Measurements from ENCODE around the gene LRBA. TPM values are rescaled to one million over a fixed set of nuclear protein-coding genes. Genes with fewer than 3 reads are reported as not detected.

LRBA gene
- total RNA-seq, 1 donor from 2014 or later = 54.0 TPM

- intact Hi-C loops (cut with micrococcal nuclease) = no loop called here
- H3K4me1 Mint-ChIP-seq = peaks cover 2% of the 10 kb centered on the region
- no peak overlapping the region for H3K27ac Mint-ChIP-seq
- DNase-seq = no peak
- no peaks in the 10 kb centered on the region for H3K9me3 Mint-ChIP-seq
- H3K27me3 Mint-ChIP-seq = no peaks in the 10 kb centered on the region
- H3K36me3 Mint-ChIP-seq (ENCODE audit: low read depth) = no peaks in the 10 kb centered on the region
- H3K4me3 Mint-ChIP-seq = no peak overlapping the region
These were observed 761.0 kb downstream of the LRBA start for GRCh38 chr4:150253965-150254630.

GRCh38 chr4:150253416-150253815 is 761.7 kb downstream of the LRBA start:
- no peak for DNase-seq
- H3K4me1 Mint-ChIP-seq = peaks cover 2% of the 10 kb centered on the region
- intact Hi-C loops (cut with micrococcal nuclease) = no loop called here
- H3K27ac Mint-ChIP-seq = no peak overlapping the region
- no peaks in the 10 kb centered on the region for H3K9me3 Mint-ChIP-seq
- no peaks in the 10 kb centered on the region for H3K36me3 Mint-ChIP-seq (ENCODE audit: low read depth)
- H3K27me3 Mint-ChIP-seq = no peaks in the 10 kb centered on the region
- H3K4me3 Mint-ChIP-seq = no peak overlapping the region

DNA sequence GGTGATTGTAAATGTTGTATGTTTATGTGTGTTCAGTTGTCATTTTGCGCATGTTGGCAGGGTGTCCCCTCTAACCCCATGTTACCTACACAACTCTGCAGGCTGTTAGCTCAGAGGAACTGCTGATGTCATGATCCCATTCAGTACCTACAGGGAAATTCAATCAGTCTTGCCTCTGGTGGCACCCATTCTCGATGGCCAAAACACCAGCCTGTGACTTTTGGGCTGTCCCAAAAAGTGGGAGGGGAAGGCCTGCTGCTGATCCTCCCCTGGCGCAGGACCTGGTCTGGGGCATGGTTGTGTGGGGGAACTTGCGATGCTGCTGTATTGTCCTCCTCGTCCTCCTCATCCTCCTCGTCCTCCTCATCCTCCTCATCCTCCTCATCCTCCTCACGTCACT is 762.3 kb downstream of the LRBA start:
- Mint-ChIP-seq H3K27me3 (no peaks in the 10 kb centered on the region), H3K4me1 (peaks cover 2% of the 10 kb centered on the region), H3K36me3 (ENCODE audit: low read depth) (no peaks in the 10 kb centered on the region), H3K9me3 (no peaks in the 10 kb centered on the region), H3K4me3 (no peak overlapping the region), H3K27ac (no peak overlapping the region)
- intact Hi-C loops (cut with micrococcal nuclease) = no loop called here
- DNase-seq = no peak

DNA sequence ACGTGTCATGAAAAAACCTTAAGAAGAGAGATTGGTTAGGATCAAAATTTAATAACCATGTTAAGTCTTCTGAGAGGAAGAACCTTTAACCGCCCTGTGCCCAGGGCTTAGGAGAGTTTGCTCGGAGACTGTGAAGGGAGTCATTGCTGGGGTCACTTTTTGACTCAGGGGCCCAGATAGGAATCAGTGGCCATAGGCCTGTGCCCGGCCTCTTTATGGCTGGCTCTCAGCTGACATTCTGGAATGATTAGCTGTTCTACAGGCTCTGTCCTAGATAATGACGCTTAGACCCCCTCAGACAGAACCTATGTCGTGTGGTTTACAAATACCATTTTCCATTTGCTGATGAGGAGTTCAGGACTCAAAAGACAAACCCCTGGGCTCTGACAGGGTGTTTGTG is 762.8 kb downstream of the LRBA start:
- Mint-ChIP-seq H3K9me3 (no peaks in the 10 kb centered on the region), H3K4me1 (peaks cover 2% of the 10 kb centered on the region), H3K27ac (no peak overlapping the region), H3K27me3 (no peaks in the 10 kb centered on the region), H3K4me3 (no peak overlapping the region), H3K36me3 (ENCODE audit: low read depth) (no peaks in the 10 kb centered on the region)
- no peak for DNase-seq
- intact Hi-C loops (cut with micrococcal nuclease) = no loop called here

DNA sequence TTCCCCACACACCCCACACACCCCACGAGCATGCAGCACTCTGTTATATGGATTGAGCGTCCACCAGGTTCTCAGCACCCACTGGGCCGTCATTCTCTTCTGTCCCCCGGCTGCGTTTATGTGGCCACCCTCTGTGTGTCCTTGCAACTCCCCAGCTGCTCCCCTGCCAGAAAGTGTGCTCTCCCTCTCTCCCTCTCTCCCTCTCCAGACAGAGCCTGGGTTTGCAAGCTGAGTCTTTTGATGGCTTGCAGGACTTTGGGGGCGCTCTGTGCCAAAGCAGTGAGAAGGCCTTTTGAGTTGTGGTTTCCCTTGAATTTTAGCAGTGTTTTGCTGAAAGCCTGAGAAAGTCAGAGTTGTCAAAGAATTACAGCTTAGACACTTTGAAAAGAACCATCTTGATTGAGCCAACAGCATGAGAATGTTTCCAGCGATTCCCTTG is 763.3 kb downstream of the LRBA start:
- intact Hi-C loops (cut with micrococcal nuclease) = no loop called here
- H3K36me3 Mint-ChIP-seq (ENCODE audit: low read depth) = no peaks in the 10 kb centered on the region
- H3K4me3 Mint-ChIP-seq = no peak overlapping the region
- H3K27me3 Mint-ChIP-seq = no peaks in the 10 kb centered on the region
- H3K27ac Mint-ChIP-seq = peak overlapping the region; percentile 69
- peaks cover 2% of the 10 kb centered on the region for H3K4me1 Mint-ChIP-seq
- no peak for DNase-seq
- no peaks in the 10 kb centered on the region for H3K9me3 Mint-ChIP-seq

DNA sequence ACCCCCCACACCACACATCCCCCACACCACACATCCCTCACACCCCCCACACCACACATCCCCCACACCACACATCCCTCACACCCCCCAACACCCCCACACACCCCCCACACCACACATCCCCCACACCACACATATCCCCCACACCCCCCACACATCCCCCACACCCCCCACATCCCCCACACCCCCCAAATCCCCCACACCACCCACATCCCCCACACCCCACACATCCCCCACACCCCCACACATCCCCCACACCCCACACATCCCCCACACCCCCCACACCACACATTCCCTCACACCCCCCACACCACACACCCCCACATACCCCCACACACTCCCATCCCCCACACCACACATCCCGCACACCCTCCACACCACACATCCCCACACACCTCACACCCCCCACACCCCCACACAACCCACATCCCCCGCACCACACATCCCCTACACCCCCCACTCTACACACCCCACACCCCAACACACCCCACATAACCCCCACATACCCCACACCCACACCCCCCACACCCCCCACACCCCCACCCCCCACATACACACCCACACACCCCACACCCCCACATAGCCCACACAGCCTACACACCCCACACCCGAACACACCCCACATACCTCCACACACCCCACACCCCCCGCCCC is 764.0 kb downstream of the LRBA start:
- Mint-ChIP-seq H3K36me3 (ENCODE audit: low read depth) (no peaks in the 10 kb centered on the region), H3K4me3 (no peak overlapping the region), H3K27me3 (no peaks in the 10 kb centered on the region), H3K9me3 (no peaks in the 10 kb centered on the region), H3K27ac (no peak overlapping the region), H3K4me1 (peaks cover 2% of the 10 kb centered on the region)
- intact Hi-C loops (cut with micrococcal nuclease) = no loop called here
- no peak for DNase-seq

- Mint-ChIP-seq H3K27me3 (no peaks in the 10 kb centered on the region), H3K36me3 (ENCODE audit: low read depth) (no peaks in the 10 kb centered on the region), H3K27ac (no peak overlapping the region), H3K4me1 (peaks cover 2% of the 10 kb centered on the region), H3K4me3 (no peak overlapping the region), H3K9me3 (no peaks in the 10 kb centered on the region)
- intact Hi-C loops (cut with micrococcal nuclease) = no loop called here
- no peak for DNase-seq
These were observed 764.6 kb downstream of the LRBA start for GRCh38 chr4:150250293-150250997.

GRCh38 chr4:150248181-150248580 is 766.9 kb downstream of the LRBA start:
- no peak for DNase-seq
- no peak overlapping the region for H3K4me3 Mint-ChIP-seq
- intact Hi-C loops (cut with micrococcal nuclease) = no loop called here
- H3K9me3 Mint-ChIP-seq = no peaks in the 10 kb centered on the region
- no peak overlapping the region for H3K27ac Mint-ChIP-seq
- H3K4me1 Mint-ChIP-seq = peaks cover 2% of the 10 kb centered on the region
- H3K36me3 Mint-ChIP-seq (ENCODE audit: low read depth) = no peaks in the 10 kb centered on the region
- H3K27me3 Mint-ChIP-seq = peaks cover 2% of the 10 kb centered on the region

- Mint-ChIP-seq H3K9me3 (no peaks in the 10 kb centered on the region), H3K4me1 (peaks cover 2% of the 10 kb centered on the region), H3K36me3 (ENCODE audit: low read depth) (no peaks in the 10 kb centered on the region), H3K27me3 (peaks cover 2% of the 10 kb centered on the region), H3K4me3 (no peak overlapping the region), H3K27ac (no peak overlapping the region)
- DNase-seq = no peak
- intact Hi-C loops (cut with micrococcal nuclease) = no loop called here
These were observed 767.9 kb downstream of the LRBA start for GRCh38 chr4:150247184-150247583.

DNA sequence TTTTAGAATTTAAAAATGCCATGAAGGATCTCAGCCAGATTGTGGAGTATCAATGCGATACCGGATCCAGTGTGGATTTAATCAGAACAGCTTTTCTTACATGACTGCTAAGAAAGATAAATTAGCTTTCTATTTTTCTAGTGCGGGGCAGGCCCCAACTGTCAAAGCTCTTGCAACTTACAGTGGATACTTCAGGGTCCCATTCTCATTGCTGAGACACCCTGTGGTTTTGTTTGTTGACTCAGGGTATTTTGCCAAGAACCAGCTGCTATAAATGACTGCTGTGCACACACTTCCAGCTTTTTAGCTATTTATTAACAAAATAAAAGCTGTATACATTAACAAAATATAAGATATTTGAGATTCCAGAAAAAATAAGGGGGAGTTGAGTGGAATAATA is 770.5 kb downstream of the LRBA start:
- Mint-ChIP-seq H3K27ac (no peak overlapping the region), H3K36me3 (ENCODE audit: low read depth) (no peaks in the 10 kb centered on the region), H3K27me3 (peaks cover 2% of the 10 kb centered on the region), H3K4me1 (no peaks in the 10 kb centered on the region), H3K9me3 (no peaks in the 10 kb centered on the region), H3K4me3 (no peak overlapping the region)
- intact Hi-C loops (cut with micrococcal nuclease) = loop anchor here (5.0 kb wide), 1 partner anchor 247 kb away; no protein-coding TSS in a partner anchor
- DNase-seq = no peak

- H3K36me3 Mint-ChIP-seq (ENCODE audit: low read depth) = no peaks in the 10 kb centered on the region
- no peaks in the 10 kb centered on the region for H3K9me3 Mint-ChIP-seq
- peaks cover 2% of the 10 kb centered on the region for H3K27me3 Mint-ChIP-seq
- H3K4me3 Mint-ChIP-seq = no peak overlapping the region
- peak; percentile 35 for DNase-seq
- intact Hi-C loops (cut with micrococcal nuclease) = loop anchor here (1.0 to 5.0 kb wide), 2 partner anchors 247 to 263 kb away; no protein-coding TSS in a partner anchor
- H3K27ac Mint-ChIP-seq = no peak overlapping the region
- H3K4me1 Mint-ChIP-seq = no peaks in the 10 kb centered on the region
These were observed 771.2 kb downstream of the LRBA start for GRCh38 chr4:150243932-150244331.

DNA sequence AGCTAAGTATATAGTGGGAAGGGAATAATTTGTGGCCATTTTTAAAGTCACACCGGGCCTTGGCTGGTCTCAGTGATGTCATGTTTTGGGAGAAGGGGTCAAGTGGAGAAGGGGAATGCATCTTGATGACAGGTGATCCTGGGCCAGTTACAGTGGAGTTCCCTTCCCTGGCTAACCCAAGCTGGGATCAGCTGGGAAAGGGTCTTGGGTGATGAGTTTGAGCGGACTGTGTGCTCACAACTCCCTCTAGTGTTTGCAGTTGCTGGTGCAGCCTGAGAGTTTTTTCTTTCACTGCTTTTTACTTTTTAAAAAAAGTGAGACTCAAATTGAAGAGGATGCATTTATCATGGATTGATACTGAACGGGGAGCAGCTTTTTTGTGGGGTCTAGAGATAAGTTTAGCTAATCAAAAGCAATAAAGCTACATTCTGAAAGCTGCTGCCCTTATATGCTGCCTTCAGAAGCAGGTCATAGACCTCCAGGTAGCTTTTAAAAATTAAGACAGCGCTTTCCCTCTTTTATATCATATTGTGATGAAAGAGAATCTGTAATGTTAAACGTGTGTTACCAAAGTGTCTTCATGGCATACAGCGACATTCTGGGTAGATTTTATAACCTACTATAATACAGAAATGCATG is 772.1 kb downstream of the LRBA start:
- H3K4me3 Mint-ChIP-seq = no peak overlapping the region
- intact Hi-C loops (cut with micrococcal nuclease) = loop anchor here (1.0 to 5.0 kb wide), 2 partner anchors 246 to 262 kb away; no protein-coding TSS in a partner anchor
- no peak overlapping the region for H3K27ac Mint-ChIP-seq
- H3K36me3 Mint-ChIP-seq (ENCODE audit: low read depth) = no peaks in the 10 kb centered on the region
- DNase-seq = peak; percentile 68
- H3K9me3 Mint-ChIP-seq = no peaks in the 10 kb centered on the region
- H3K27me3 Mint-ChIP-seq = peaks cover 2% of the 10 kb centered on the region
- no peaks in the 10 kb centered on the region for H3K4me1 Mint-ChIP-seq

GRCh38 chr4:150240011-150240410 is 775.1 kb downstream of the LRBA start:
- Mint-ChIP-seq H3K9me3 (no peaks in the 10 kb centered on the region), H3K4me3 (no peak overlapping the region), H3K27ac (no peak overlapping the region), H3K27me3 (peaks cover 7% of the 10 kb centered on the region), H3K4me1 (no peaks in the 10 kb centered on the region), H3K36me3 (ENCODE audit: low read depth) (no peaks in the 10 kb centered on the region)
- DNase-seq = no peak
- intact Hi-C loops (cut with micrococcal nuclease) = loop anchor here (5.0 kb wide), 1 partner anchor 243 kb away; no protein-coding TSS in a partner anchor

DNA sequence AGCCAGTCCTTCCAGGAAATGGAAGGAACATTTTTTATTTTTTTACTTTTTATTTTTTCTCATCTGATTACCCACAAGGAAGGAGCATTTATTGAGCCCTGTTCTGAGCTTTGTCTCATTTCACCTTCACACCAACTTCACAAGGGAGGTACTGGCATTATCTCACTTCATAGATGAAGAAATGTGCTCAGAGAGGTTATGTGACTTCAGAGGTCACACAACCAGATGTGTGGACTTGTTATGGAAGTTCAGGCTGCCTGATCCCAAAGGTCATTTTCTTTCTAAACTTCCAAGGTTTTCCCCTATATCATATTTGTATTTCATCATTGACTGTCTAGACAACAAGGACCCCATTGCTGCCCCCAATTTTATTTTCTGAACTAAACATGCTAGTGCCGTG is 776.5 kb downstream of the LRBA start:
- peaks cover 7% of the 10 kb centered on the region for H3K27me3 Mint-ChIP-seq
- H3K4me3 Mint-ChIP-seq = no peak overlapping the region
- no peaks in the 10 kb centered on the region for H3K36me3 Mint-ChIP-seq (ENCODE audit: low read depth)
- DNase-seq = no peak
- H3K27ac Mint-ChIP-seq = no peak overlapping the region
- H3K9me3 Mint-ChIP-seq = no peaks in the 10 kb centered on the region
- H3K4me1 Mint-ChIP-seq = no peaks in the 10 kb centered on the region
- intact Hi-C loops (cut with micrococcal nuclease) = no loop called here
